ENCODE results near the gene TEC. TPM values are rescaled to one million over a fixed set of nuclear protein-coding genes. Genes with fewer than 3 reads are reported as not detected.

The TEC gene
- total and polyA plus RNA-seq, 3 donors from 2014 or later: 3.5 to 10.8 (median 9.2) TPM

DNA sequence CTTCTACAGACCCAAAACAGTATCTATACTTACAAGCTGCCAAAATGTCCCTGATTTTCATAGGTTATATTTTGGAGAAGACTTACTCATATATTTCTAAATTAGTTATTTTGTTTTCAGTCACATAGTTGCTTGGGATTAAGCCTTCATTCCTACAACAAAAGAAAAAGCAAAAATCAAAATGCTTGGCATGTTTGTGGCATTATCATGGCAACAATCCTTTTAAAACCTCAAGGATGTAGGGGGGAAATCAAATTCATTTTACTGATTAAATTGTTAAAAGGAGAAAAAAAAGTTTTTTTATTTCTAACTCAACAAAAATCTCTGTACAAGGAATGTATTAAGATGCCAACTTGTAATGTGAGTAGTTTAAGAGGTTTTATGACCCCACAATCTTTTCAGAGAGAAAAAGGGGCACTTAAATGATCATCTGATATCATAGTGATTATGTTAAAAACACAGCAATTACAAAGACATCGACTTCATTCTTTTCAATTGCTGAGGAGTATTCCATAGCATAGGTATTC lies 159.1 kb downstream of the TEC start:
- Histone ChIP-seq H3K27me3 (no peaks in the 10 kb centered on the region), H3K27ac (no peak overlapping the region), H3K36me3 (ENCODE audit: low read depth, missing control alignments) (no peaks in the 10 kb centered on the region), H3K9me3 (no peaks in the 10 kb centered on the region), H3K4me3 (no peak overlapping the region), H3K4me1 (no peaks in the 10 kb centered on the region)
- intact Hi-C loops (cut with DNase I; ENCODE audit: low total_unique reads): no loop called here
- no peak for DNase-seq
- WGBS, 2 donors: 82 to 90% methylated on average over 1 of the region's 1 CpG
- no peak for TF ChIP-seq POLR2A (IDR thresholded peaks at IDR 0.05)
- TF ChIP-seq, protein P1, sequence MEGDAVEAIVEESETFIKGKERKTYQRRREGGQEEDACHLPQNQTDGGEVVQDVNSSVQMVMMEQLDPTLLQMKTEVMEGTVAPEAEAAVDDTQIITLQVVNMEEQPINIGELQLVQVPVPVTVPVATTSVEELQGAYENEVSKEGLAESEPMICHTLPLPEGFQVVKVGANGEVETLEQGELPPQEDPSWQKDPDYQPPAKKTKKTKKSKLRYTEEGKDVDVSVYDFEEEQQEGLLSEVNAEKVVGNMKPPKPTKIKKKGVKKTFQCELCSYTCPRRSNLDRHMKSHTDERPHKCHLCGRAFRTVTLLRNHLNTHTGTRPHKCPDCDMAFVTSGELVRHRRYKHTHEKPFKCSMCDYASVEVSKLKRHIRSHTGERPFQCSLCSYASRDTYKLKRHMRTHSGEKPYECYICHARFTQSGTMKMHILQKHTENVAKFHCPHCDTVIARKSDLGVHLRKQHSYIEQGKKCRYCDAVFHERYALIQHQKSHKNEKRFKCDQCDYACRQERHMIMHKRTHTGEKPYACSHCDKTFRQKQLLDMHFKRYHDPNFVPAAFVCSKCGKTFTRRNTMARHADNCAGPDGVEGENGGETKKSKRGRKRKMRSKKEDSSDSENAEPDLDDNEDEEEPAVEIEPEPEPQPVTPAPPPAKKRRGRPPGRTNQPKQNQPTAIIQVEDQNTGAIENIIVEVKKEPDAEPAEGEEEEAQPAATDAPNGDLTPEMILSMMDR (IDR thresholded peaks at IDR 0.05): no peak

GRCh38 chr4:48109413-48110263 lies 160.0 kb downstream of the TEC start:
- Histone ChIP-seq H3K27me3 (no peaks in the 10 kb centered on the region), H3K9me3 (no peaks in the 10 kb centered on the region), H3K27ac (no peak overlapping the region), H3K36me3 (ENCODE audit: low read depth, missing control alignments) (no peaks in the 10 kb centered on the region), H3K4me1 (no peaks in the 10 kb centered on the region), H3K4me3 (no peak overlapping the region)
- TF ChIP-seq, protein P1 (IDR thresholded peaks at IDR 0.05): peak in 1 of 3 experiments; percentile 19
- TF ChIP-seq POLR2A (IDR thresholded peaks at IDR 0.05): no peak
- 65 to 76% methylated on average over 5 of the region's 5 CpGs for WGBS, 2 donors
- intact Hi-C loops (cut with DNase I; ENCODE audit: low total_unique reads): no loop called here
- DNase-seq: no peak

DNA sequence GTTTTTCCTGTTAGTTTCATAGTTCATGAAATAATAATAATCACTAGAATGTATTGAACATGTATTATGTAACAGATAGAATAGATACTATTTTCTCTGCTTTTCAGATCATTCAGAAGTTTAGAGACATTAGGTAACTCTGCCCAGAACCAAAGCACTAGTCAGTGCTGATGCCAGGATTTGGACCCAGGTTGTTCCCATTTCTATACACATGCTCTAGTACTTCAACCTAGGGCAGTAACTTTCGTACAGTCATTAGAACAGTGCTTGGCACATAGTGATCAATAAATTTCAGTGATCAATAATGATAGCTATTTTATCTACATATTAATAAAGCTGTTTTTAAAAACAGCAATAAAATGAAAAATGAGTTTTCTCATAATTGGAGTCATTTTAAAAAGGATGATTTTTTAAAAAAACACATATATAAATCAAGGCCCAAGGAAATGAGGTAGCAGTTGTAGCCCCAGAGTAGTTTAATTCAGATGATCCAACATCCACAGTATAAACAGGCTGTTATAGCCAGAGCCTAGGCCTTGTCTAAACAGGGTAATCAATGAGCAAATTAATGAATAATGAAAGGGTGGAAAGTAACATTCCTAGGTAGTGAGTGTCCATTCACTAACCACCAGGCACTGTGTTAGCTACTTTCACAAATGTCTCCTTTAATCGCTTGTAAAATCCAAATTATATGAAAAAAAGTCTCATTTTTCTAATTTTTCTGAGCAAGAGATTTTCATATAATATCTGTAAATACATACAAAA lies 161.1 kb downstream of the TEC start:
- DNase-seq: no peak
- Histone ChIP-seq H3K27ac (no peak overlapping the region), H3K4me1 (no peaks in the 10 kb centered on the region), H3K9me3 (no peaks in the 10 kb centered on the region), H3K4me3 (no peak overlapping the region), H3K27me3 (no peaks in the 10 kb centered on the region), H3K36me3 (ENCODE audit: low read depth, missing control alignments) (no peaks in the 10 kb centered on the region)
- WGBS, 2 donors: 94 to 98% methylated on average over 2 of the region's 2 CpGs
- intact Hi-C loops (cut with DNase I; ENCODE audit: low total_unique reads): no loop called here
- TF ChIP-seq, protein P1 (IDR thresholded peaks at IDR 0.05): no peak
- no peak for TF ChIP-seq POLR2A (IDR thresholded peaks at IDR 0.05)

GRCh38 chr4:48105230-48105629 lies 164.4 kb downstream of the TEC start:
- TF ChIP-seq POLR2A (IDR thresholded peaks at IDR 0.05): no peak
- TF ChIP-seq, protein P1 (IDR thresholded peaks at IDR 0.05): no peak
- Histone ChIP-seq H3K4me1 (no peaks in the 10 kb centered on the region), H3K27ac (no peak overlapping the region), H3K36me3 (ENCODE audit: low read depth, missing control alignments) (no peaks in the 10 kb centered on the region), H3K9me3 (no peaks in the 10 kb centered on the region), H3K4me3 (no peak overlapping the region), H3K27me3 (no peaks in the 10 kb centered on the region)
- DNase-seq: no peak
- WGBS, 2 donors: 46 to 95% methylated on average over 1 of the region's 1 CpG
- intact Hi-C loops (cut with DNase I; ENCODE audit: low total_unique reads): no loop called here

Data from testis (tissue), 3 donors.